Measurements from ENCODE around the gene MYO10.

- TF ChIP-seq REST (IDR thresholded peaks at IDR 0.05; ENCODE audit: low read depth) (no peak), MAX (IDR thresholded peaks at IDR 0.05) (no peak), RAD21 (IDR thresholded peaks at IDR 0.05; ENCODE audit: low read depth) (no peak), YY1 (IDR thresholded peaks at IDR 0.05; ENCODE audit: low read depth) (no peak), EGR1 (IDR thresholded peaks at IDR 0.05) (no peak), USF1 (IDR thresholded peaks at IDR 0.05) (no peak)
Measured at GRCh38 chr5:16737209-16737608, 198.9 kb downstream of the MYO10 start.
